ACHN (cell line): ENCODE results near the gene GLG1.
"Not testable (repeated sequence)": the region's sequence is repeated elsewhere in the genome, so short reads cannot be mapped to it uniquely, and the experiment has no call there.

Experiments
- DNase-seq: peaks from one replicate; pipeline ENCODE4 v3.0.0-alpha.2; 2015
- in situ Hi-C: cut with HindIII; loops from 2 replicates; pipeline ENCODE4 v1.10.0; 2017; ENCODE audit warnings: low sequenced_read_pairs, low pct_ligation_motif_present, low pct_unique_long_range_greater_than_20kb

The GLG1 gene

DNA sequence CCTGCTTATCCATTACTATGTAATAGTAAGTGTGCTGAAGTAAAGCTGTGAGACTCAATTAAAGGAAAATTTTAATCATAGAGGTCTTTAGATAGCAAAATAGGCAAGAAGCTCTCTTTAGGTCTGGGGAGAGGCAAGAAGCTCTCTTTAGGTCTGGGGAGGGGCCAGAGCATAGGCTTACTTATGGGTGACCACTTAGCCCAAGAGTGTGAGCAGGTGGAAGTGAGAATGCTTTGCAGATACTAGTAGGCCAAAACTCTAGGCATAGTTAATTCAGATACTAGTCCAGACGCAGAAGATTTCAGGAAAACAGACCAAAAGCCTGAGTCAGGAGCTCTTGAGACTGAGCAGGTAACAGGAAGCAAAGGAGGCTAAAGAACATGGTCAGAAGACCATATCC, 49.6 kb downstream of the GLG1 start:
- in situ Hi-C loops, result no loop called here
- no peak for DNase-seq

DNA sequence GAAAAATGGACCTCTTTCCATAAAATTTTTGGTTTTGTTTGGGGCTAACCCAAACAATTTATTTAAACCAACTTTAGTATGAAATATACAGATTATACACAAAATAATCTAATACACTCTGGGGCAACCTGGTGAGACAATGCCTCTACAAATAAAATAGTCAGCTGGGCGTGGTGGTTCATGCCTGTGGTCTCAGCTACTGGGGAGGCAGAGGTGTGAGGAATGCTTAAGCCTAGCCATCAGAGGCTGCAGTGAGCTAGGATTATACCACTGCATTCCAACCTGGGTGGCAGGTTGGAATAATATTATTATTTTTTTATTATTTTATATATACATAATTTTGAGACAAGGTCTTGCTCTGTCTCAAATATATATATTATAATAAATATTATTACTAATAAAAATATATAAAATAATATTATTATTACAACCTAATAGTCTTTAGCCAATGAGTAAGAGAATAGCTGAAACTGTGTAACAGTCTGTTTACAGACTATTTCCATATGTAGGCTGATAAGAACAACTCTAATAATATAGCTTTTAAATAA, 50.5 kb downstream of the GLG1 start:
- no peak for DNase-seq
- in situ Hi-C loops, result no loop called here

DNA sequence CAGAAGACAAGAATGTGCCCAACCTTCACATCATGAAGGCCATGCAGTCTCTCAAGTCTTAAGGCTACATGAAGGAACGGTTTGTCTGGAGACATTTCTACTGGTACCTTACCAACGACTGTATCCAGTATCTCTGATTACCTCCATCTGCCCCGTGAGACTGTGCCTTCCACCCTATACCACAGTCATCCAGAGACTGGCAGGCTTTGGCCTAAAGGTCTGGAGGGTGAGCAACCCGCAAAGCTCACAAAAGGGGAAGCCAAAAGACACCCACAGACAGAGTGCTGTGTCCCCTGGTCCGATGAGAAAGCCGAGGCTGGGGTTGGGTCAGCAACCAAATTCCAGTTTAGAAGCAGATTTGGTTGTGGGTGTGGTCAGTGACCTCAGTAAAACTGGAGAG, 54.6 kb downstream of the GLG1 start:
- in situ Hi-C loops, DNase-seq: not testable (repeated sequence)

DNA sequence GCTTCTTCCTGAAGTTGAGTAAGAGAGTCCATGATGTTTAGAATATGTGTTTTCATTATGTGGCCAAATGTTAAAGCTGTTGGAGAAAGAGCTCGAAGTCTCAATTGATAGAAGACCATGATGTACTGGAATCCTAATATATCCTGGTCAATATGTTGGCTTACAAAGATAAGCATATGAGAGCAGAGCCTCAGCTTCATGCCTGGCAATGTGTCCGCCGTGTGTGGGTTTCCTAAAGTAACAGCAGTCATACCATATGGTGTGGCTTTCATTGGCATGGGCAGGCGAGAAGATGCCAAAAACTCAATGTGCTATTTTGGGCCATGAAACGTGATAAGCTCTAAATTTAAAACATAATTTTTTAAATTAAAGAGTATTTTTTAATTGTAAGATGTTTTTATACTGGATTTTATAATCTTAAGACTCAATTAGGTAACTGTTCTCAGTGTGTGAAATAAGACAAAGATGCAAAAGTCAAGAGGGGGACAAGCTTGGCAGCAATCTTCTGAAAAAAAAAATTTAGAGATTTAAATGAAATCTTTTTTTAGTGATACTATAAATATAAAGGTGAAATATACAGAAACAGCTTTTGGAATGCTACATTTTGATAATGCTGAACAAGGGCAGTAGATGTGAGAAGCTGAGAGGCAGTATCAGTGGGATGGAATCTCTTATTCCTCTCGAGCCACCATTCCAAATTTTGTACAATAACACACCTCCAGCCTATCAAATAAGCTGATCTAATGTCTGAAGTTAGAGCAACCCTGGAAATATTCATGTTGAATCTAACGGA, 56.5 kb downstream of the GLG1 start:
- in situ Hi-C loops, DNase-seq: not testable (repeated sequence)

DNA sequence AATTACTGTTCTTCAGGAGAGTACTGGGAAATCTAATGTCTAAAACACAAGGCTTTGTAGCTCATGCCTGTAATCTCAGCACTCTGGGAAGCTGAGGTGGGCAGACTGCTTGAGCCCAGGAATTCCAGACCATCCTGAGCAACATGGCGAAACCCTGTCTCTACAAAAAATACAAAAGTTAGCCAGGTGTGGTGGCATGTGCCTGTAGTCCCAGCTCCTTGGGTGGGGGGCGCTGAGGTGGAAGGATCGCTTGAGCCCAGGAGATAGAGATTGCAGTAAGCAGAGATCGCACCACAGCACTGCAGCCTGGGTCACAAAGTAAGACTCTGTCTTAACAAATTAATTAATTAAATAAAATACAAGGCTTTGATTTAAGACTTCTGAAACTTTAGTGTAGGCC, 60.8 kb downstream of the GLG1 start:
- DNase-seq, in situ Hi-C loops: not testable (repeated sequence)

DNA sequence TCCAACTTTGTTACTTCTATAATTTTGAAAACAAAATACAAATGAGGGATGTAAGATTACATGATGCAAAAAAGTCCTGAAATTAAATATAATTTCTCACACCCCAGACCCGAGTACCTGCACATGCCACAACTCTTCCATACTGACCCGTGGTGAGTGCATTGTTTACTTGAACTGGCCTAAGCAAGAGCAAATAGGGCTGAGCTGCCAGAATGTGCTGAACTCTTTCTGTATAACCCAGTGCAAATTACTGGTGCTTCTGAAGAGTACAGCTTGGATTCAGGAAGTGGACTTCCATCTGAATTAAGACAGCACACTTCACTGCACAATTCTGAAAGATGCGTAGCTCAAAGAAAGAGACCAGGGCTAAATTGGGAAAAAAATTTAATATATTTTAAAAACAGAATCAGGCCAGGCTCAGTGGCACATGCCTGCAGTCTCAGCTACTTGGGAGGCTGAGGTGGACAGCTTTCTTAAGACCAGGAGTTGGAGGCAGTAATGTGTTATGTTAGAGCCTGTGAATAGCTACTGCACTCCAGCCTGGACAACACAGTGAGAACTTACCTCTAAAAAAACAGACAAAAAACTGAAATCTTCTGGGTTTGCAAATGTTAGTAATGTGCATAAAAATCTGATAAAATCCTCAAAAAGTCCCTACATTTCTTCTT, 63.9 kb downstream of the GLG1 start:
- in situ Hi-C loops, DNase-seq: not testable (repeated sequence)

DNA sequence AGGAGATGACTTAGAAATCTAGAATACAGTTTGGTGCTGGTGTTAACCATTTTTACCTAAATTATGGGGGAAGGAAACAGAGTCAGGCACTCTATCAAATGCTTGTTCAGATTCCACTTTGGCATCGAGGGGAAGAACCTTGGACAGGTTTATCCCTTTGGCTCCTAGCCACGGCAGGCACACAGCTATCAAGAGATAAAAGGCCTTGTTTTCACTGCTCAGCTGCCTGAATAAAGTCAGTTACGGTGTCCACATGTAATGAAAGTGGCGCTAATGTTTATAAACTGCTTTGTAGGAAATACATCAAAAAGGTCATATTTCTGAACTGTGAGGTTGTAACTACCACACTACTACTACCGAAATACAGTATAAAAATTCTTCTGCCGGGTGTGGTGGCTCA, 66.3 kb downstream of the GLG1 start:
- not testable (repeated sequence) for DNase-seq

DNA sequence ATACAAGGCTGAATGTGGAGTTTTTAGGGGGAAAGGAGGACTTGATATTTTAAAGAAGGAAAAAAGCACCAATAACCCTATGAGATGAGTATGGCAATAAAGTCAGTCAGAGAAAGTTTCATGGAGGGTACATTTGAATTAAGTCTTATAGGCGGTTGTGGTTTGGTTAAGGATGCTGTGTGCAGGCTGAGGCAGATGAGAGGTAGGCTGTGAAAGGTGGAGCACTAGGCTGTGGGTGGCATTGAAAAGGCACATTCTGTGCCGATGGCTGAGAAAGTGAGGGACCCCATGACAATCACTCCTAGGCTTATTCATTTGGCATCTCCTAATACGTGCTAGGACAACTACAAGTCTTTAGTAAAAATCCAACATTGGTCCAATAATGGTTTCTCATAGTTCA, 68.1 kb downstream of the GLG1 start:
- in situ Hi-C loops, DNase-seq: not testable (repeated sequence)

More for the DNA sequence above, 66.3 kb downstream of the GLG1 start:
- in situ Hi-C loops, result not testable (repeated sequence)

DNA sequence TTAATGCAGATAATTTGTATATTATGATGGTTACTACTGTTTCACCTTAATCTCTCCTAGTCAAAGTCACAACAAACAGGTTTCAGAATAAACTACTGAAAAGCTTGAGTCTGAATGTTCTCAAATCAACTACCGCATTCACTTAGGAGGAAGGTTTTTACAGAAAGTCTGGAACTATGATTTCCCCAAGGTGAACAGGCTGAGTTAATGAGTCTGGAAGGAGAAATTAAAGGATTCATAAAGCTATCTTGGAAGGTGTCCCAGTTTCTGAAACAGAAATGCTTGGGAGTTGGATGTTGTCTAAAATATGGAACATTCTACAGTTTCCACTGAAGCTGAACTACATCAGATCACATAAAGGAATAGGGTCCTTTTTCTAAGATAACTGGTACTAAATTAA, 69.2 kb downstream of the GLG1 start:
- DNase-seq, in situ Hi-C loops: not testable (repeated sequence)

DNA sequence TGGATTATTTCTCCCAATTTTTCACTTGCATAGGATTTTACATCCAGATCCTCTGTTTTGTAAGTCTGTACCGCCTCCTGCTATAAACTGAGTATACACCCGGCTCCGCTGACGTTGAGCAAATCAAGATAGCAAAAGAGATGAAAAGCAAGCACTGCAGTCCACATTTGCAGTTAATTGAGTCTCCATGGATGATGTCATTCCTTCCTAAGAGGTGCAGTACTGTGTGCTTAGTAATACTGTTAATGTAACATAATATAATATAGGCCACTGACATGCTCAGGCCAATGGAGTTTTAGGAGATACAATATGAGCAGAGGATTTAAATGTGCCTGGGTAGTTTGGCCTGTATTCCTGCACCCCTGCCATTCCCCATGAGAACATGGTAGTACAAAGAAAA, 72.3 kb downstream of the GLG1 start:
- DNase-seq, in situ Hi-C loops: not testable (repeated sequence)

DNA sequence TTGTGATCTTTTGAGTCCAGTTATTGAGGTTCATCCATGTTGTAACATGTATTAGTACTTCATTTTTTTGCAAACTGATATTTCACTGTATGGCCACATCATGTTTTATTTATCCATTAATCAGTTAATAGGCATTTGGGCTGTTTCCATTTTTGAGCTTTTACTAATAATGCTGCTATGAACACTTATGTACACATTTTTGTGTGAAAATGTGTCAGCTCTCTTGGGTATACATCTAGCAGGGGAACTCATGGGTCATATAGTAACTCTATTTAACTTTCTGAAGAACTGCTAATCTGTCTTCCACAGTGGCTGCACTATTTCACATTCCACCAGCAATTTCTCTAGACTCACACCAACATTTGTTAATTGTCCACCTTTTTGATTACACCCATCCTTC, 82.0 kb downstream of the GLG1 start:
- in situ Hi-C loops, result no loop called here
- DNase-seq, result no peak

DNA sequence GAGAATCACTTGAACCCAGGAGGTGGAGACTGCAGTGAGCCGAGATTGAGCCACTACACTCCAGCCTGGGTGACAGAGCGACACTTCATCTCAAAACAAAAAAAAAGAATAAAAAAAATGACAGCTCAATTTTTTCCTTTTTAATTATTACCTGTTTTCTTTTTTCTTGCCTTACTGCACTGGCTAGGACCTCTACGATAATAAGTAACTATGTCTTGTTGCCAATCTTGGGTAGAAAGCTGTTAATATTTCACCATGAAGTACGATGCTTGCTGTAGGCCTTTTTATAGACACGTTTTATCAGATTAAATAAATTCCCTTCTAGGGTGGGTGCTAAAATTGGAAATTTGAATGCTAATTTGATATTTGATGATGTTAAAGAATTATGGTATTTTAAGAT, 82.8 kb downstream of the GLG1 start:
- in situ Hi-C loops, result no loop called here
- DNase-seq, result no peak

DNA sequence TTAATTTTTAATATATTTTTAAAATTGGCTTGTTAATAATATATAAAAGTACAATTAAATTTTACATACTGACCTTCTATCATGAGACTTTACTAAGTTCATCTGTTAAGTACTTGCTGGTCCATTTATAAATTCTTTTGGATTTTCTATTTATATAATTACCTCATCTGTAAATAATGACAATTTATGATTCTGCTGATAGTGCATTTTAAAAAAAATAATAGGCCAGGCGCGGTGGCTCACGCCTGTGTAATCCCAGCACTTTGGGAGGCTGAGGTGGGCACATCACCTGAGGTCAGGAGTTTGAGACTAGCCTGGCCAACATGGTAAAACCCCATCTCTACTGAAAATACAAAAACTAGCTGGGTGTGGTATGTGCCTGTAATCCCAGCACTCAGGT, 83.2 kb downstream of the GLG1 start:
- in situ Hi-C loops, DNase-seq: not testable (repeated sequence)

DNA sequence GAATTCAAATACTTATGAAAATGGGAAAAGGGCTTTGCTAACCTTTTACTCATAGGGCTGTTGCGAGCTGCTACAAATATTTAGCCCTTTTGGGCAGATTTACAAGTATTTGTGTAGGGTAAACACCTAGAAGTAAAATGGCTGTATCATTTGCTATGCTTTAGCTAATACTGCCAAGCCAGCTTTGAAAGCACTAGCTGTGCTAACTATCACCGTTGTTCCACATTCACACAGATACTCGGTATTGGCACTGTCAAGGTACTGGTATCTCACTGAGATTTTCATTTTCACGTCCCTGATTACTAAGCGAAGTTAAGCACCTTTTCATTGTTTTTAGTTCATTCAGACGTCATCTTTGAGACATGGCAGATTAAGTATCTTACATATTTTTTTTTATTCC, 84.8 kb downstream of the GLG1 start:
- DNase-seq, result no peak
- in situ Hi-C loops, result no loop called here

DNA sequence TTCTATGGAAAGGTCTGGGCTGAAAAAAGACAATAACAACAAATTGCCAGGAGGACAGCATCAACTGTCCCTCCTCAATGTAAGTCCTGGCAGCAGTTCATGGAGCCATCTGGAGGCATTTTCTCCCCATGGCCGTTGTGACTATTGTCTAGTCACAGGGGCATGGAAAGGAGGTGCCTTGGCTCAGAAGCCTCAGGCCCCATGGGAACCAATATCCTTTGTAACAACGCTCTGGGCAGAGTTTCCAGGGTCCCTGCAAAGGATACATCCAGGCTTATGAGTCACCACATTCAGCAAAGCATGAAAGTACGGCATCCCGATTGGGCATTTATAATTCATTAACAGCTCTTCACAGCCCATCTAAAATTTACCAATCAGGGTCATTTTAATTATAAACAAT, 85.2 kb downstream of the GLG1 start:
- DNase-seq, result peak; percentile 74
- in situ Hi-C loops, result no loop called here

DNA sequence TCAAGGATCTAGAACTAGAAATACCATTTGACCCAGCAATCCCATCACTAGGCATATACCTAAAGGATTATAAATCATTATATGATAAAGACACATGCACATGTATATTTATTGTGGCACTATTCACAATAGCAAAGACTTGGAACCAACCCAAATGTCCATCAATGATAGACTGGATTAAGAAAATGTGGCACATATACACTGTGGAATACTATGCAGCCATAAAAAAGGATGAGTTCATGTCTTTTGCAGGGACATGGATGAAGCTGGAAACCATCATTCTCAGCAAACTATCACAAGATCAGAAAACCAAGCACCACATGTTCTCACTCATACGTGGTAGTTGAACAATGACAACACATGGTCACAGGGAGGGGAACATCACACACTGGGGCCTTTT, 88.0 kb downstream of the GLG1 start:
- DNase-seq, in situ Hi-C loops: not testable (repeated sequence)

DNA sequence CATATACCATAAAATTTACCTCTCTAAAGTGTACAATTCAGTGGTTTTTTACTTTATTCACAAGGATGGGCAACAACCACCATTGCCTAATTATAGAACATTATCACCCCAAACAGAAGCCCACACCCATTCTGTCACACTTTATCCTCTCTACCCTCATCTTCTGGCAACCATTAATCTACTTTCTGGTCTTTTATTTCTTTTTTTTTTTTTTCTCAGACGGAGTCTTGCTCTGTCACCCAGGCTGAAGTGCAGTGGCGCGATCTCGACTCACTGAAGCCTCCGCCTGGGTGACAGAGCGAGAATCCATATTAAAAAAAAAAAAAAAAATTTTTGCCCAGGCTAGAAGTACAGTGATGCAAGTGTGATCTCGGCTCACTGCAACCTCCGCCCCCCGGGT, 95.0 kb downstream of the GLG1 start:
- DNase-seq, result no peak
- in situ Hi-C loops, result no loop called here

DNA sequence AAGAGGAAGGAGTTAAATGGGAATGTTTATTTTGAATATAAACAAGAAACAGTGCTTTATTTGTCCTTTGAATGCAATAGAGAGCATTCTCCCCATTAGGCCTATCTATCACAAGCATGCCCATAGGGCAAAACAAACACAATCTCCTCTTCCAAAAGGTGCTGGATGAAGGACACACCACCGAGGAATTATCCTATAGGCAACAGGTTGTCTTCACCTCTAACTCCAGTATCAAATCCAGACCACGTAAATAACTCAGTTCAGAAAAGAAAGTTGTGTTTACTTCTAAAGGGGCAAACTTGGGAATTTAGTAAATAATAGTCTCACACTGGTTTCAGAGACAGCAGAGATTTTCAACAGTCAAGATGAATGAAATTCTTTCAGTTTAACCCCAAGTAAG, 101.9 kb downstream of the GLG1 start:
- DNase-seq, result no peak
- in situ Hi-C loops, result no loop called here

DNA sequence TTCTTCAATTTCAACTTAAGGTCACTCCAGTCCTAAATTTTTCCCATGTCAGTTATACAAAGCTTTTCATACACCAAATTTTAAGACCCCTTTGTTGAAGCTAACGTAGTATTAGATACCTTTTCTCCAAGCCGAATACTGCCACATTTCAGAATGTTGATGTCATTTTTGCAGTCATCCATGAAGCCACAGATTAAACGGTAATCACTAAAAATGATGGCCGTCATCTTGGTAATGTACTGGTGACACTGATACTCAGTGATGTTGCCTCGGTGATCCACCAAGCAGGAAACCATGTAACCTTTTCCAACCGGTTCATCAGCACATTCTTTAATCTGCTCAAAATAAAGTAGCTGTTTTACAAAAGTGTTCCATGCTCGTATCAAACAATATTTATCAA, 103.5 kb downstream of the GLG1 start:
- in situ Hi-C loops, result no loop called here
- DNase-seq, result peak; percentile 8
